Activated CD4-positive, alpha-beta memory T cell treated with anti-CD3 and anti-CD28 coated beads, Interleukin-2, amount 10 ng/mL, durations not matched to agents 7 days and 5 days (primary cell): Measurements from ENCODE around the gene CASP2. TPM values are rescaled to one million over a fixed set of nuclear protein-coding genes. Genes with fewer than 3 reads are reported as not detected.
A peak's percentile ranks its signal among the peaks of the same experiment; 100 is the strongest.

Experiments used
- CTCF ChIA-PET: fragments of 350-600 bp; sonication (Branson Sonifier 250); formaldehyde crosslinking; loops from one replicate; lab custom pipeline; 2021; ENCODE audit warnings: antibody characterized with exemption, inconsistent platforms; lab: Charles Lee
- POLR2A ChIA-PET: fragments of 350-600 bp; sonication (Branson Sonifier 250); formaldehyde crosslinking; loops from one replicate; lab custom pipeline; 2021; ENCODE audit warnings: antibody characterized with exemption; lab: Charles Lee
- DNase-seq: peaks from one replicate; pipeline ENCODE4 v3.0.0-alpha.2; 2020
- H3K27ac Mint-ChIP-seq: one replicate; pipeline ENCODE4 v1.8.0; 2021; ENCODE audit warnings: mild to moderate bottlenecking, mixed read lengths
- H3K27me3 Mint-ChIP-seq: one replicate; pipeline ENCODE4 v1.8.0; 2021; ENCODE audit warnings: mixed read lengths
- H3K36me3 Mint-ChIP-seq: one replicate; pipeline ENCODE4 v1.8.0; 2021; ENCODE audit warnings: low read depth, mixed read lengths
- H3K4me1 Mint-ChIP-seq: one replicate; pipeline ENCODE4 v1.8.0; 2021; ENCODE audit warnings: mixed read lengths
- H3K4me3 Mint-ChIP-seq: one replicate; pipeline ENCODE4 v1.8.0; 2021; ENCODE audit warnings: mild to moderate bottlenecking, mixed read lengths
- H3K9me3 Mint-ChIP-seq: one replicate; pipeline ENCODE4 v1.8.0; 2021; ENCODE audit warnings: mixed read lengths
- total RNA-seq, 2 experiments: library from RNA; stranded (reverse); gene quantifications; one replicate each; pipeline ENCODE4 v1.2.3, GENCODE V29; 2021

Gene CASP2
- total RNA-seq, 2 experiments from 2014 or later: 117 to 122 TPM

- peaks cover 79% of the 10 kb centered on the region for H3K4me1 Mint-ChIP-seq
- DNase-seq: no peak
- peaks cover 91% of the 10 kb centered on the region for H3K36me3 Mint-ChIP-seq
- no peaks in the 10 kb centered on the region for H3K9me3 Mint-ChIP-seq
- H3K4me3 Mint-ChIP-seq: no peak overlapping the region
- H3K27ac Mint-ChIP-seq: peak overlapping the region; percentile 71
- H3K27me3 Mint-ChIP-seq: no peaks in the 10 kb centered on the region
- ChIA-PET POLR2A (interaction anchor here (0.7 to 2.2 kb wide), 5 partner anchors 9 to 83 kb away, joined by 4 to 15 read pairs (median 8); partner anchors contain the start of genes CASP2 and GSTK1), CTCF (interaction anchor here (0.7 to 14.0 kb wide), 8 partner anchors 10 to 83 kb away, joined by 3 to 250 read pairs (median 4); partner anchors contain the start of gene GSTK1)
Measured at GRCh38 chr7:143296686-143297085, 8.5 kb downstream of the CASP2 start.

GRCh38 chr7:143299346-143299745, 11.2 kb downstream of the CASP2 start:
- Mint-ChIP-seq H3K27me3 (no peaks in the 10 kb centered on the region), H3K9me3 (no peaks in the 10 kb centered on the region), H3K27ac (peak overlapping the region; percentile 47), H3K4me1 (peaks cover 72% of the 10 kb centered on the region), H3K36me3 (peaks cover 92% of the 10 kb centered on the region), H3K4me3 (no peak overlapping the region)
- CTCF ChIA-PET: interaction anchor here (0.7 to 14.0 kb wide), 27 partner anchors 9 to 118 kb away, joined by 3 to 250 read pairs (median 5); partner anchors contain the start of genes CASP2, CLCN1 and GSTK1
- DNase-seq: no peak
- POLR2A ChIA-PET: interaction anchor here (0.9 to 2.2 kb wide), 9 partner anchors 10 to 81 kb away, joined by 3 to 10 read pairs (median 5); partner anchors contain the start of genes CASP2 and GSTK1

GRCh38 chr7:143299840-143300239, 11.7 kb downstream of the CASP2 start:
- H3K36me3 Mint-ChIP-seq: peaks cover 92% of the 10 kb centered on the region
- CTCF ChIA-PET: interaction anchor here (0.7 to 14.0 kb wide), 28 partner anchors 9 to 117 kb away, joined by 3 to 250 read pairs (median 5); partner anchors contain the start of genes CASP2, CLCN1 and GSTK1
- H3K27ac Mint-ChIP-seq: peak overlapping the region; percentile 47
- H3K27me3 Mint-ChIP-seq: no peaks in the 10 kb centered on the region
- POLR2A ChIA-PET: interaction anchor here (0.9 to 2.2 kb wide), 9 partner anchors 9 to 81 kb away, joined by 3 to 10 read pairs (median 5); partner anchors contain the start of genes CASP2 and GSTK1
- H3K4me1 Mint-ChIP-seq: peaks cover 72% of the 10 kb centered on the region
- H3K4me3 Mint-ChIP-seq: no peak overlapping the region
- DNase-seq: peak; percentile 67
- no peaks in the 10 kb centered on the region for H3K9me3 Mint-ChIP-seq

GRCh38 chr7:143300959-143301935, 13.1 kb downstream of the CASP2 start:
- peaks cover 70% of the 10 kb centered on the region for H3K4me1 Mint-ChIP-seq
- H3K9me3 Mint-ChIP-seq: no peaks in the 10 kb centered on the region
- no peak overlapping the region for H3K27ac Mint-ChIP-seq
- POLR2A ChIA-PET: interaction anchor here (0.7 to 1.7 kb wide), 4 partner anchors 8 to 79 kb away, joined by 3 to 8 read pairs (median 4); partner anchors contain the start of gene CASP2
- CTCF ChIA-PET: interaction anchor here (0.9 to 14.0 kb wide), 12 partner anchors 8 to 78 kb away, joined by 3 to 250 read pairs (median 6); no protein-coding TSS in a partner anchor
- no peak overlapping the region for H3K4me3 Mint-ChIP-seq
- H3K36me3 Mint-ChIP-seq: peaks cover 91% of the 10 kb centered on the region
- no peaks in the 10 kb centered on the region for H3K27me3 Mint-ChIP-seq
- DNase-seq: no peak

GRCh38 chr7:143303733-143304132, 15.6 kb downstream of the CASP2 start:
- H3K9me3 Mint-ChIP-seq: peaks cover 6% of the 10 kb centered on the region
- POLR2A ChIA-PET: interaction anchor here (0.8 to 3.5 kb wide), 3 partner anchors 10 to 64 kb away, joined by 3 to 11 read pairs (median 4); no protein-coding TSS in a partner anchor
- CTCF ChIA-PET: interaction anchor here (1.7 to 10.3 kb wide), 2 partner anchors 8 to 62 kb away, joined by 4 to 149 read pairs; no protein-coding TSS in a partner anchor
- H3K27me3 Mint-ChIP-seq: no peaks in the 10 kb centered on the region
- H3K4me1 Mint-ChIP-seq: peaks cover 74% of the 10 kb centered on the region
- peaks cover 94% of the 10 kb centered on the region for H3K36me3 Mint-ChIP-seq
- no peak overlapping the region for H3K4me3 Mint-ChIP-seq
- no peak overlapping the region for H3K27ac Mint-ChIP-seq
- no peak for DNase-seq

GRCh38 chr7:143304938-143305337, 16.8 kb downstream of the CASP2 start:
- no peak overlapping the region for H3K4me3 Mint-ChIP-seq
- peaks cover 8% of the 10 kb centered on the region for H3K9me3 Mint-ChIP-seq
- DNase-seq: no peak
- peaks cover 75% of the 10 kb centered on the region for H3K4me1 Mint-ChIP-seq
- CTCF ChIA-PET: interaction anchor here (0.5 to 10.3 kb wide), 14 partner anchors 9 to 111 kb away, joined by 3 to 149 read pairs (median 4); partner anchors contain the start of genes CLCN1 and GSTK1
- peak overlapping the region; percentile 32 for H3K27ac Mint-ChIP-seq
- POLR2A ChIA-PET: interaction anchor here (1.0 to 3.5 kb wide), 4 partner anchors 15 to 65 kb away, joined by 3 to 11 read pairs (median 4); no protein-coding TSS in a partner anchor
- H3K36me3 Mint-ChIP-seq: peaks cover 96% of the 10 kb centered on the region
- no peaks in the 10 kb centered on the region for H3K27me3 Mint-ChIP-seq

- H3K4me1 Mint-ChIP-seq: peaks cover 75% of the 10 kb centered on the region
- H3K27me3 Mint-ChIP-seq: no peaks in the 10 kb centered on the region
- ChIA-PET POLR2A (interaction anchor here (1.6 to 3.5 kb wide), 2 partner anchors 41 to 65 kb away, joined by 3 to 11 read pairs; no protein-coding TSS in a partner anchor), CTCF (interaction anchor here (0.5 to 10.3 kb wide), 19 partner anchors 9 to 298 kb away, joined by 3 to 149 read pairs (median 4); partner anchors contain the start of genes CLCN1 and GSTK1)
- no peak overlapping the region for H3K4me3 Mint-ChIP-seq
- peaks cover 96% of the 10 kb centered on the region for H3K36me3 Mint-ChIP-seq
- peak overlapping the region; percentile 61 for H3K27ac Mint-ChIP-seq
- peaks cover 9% of the 10 kb centered on the region for H3K9me3 Mint-ChIP-seq
- DNase-seq: peak; percentile 76
Measured at GRCh38 chr7:143305423-143306070, 17.4 kb downstream of the CASP2 start.

- Mint-ChIP-seq H3K9me3 (peaks cover 9% of the 10 kb centered on the region), H3K27me3 (no peaks in the 10 kb centered on the region), H3K4me3 (no peak overlapping the region), H3K4me1 (peaks cover 77% of the 10 kb centered on the region), H3K36me3 (peaks cover 82% of the 10 kb centered on the region), H3K27ac (peak overlapping the region; percentile 57)
- ChIA-PET CTCF (interaction anchor here (0.9 to 10.3 kb wide), 8 partner anchors 8 to 71 kb away, joined by 3 to 149 read pairs (median 12); partner anchors contain the start of gene CASP2), POLR2A (interaction anchor here (1.3 to 2.7 kb wide), 7 partner anchors 9 to 99 kb away, joined by 3 to 13 read pairs (median 8); partner anchors contain the start of genes CASP2 and GSTK1)
- no peak for DNase-seq
Measured at GRCh38 chr7:143308632-143309031, 20.5 kb downstream of the CASP2 start.

- Mint-ChIP-seq H3K27ac (no peak overlapping the region), H3K4me3 (no peak overlapping the region), H3K36me3 (peaks cover 29% of the 10 kb centered on the region), H3K27me3 (no peaks in the 10 kb centered on the region), H3K4me1 (peaks cover 43% of the 10 kb centered on the region), H3K9me3 (peaks cover 3% of the 10 kb centered on the region)
- DNase-seq: no peak
- ChIA-PET CTCF (no interaction called here), POLR2A (no interaction called here)
Measured at GRCh38 chr7:143314127-143314526, 26.0 kb downstream of the CASP2 start.

- no peaks in the 10 kb centered on the region for H3K9me3 Mint-ChIP-seq
- no peak for DNase-seq
- H3K4me1 Mint-ChIP-seq: peaks cover 27% of the 10 kb centered on the region
- POLR2A ChIA-PET: no interaction called here
- no peaks in the 10 kb centered on the region for H3K27me3 Mint-ChIP-seq
- peaks cover 14% of the 10 kb centered on the region for H3K36me3 Mint-ChIP-seq
- CTCF ChIA-PET: interaction anchor here (1.3 to 2.4 kb wide), 4 partner anchors 10 to 75 kb away, joined by 3 to 7 read pairs (median 4); no protein-coding TSS in a partner anchor
- no peak within 1 kb of the TSS for H3K27ac Mint-ChIP-seq
- no peak within 1 kb of the TSS for H3K4me3 Mint-ChIP-seq
Measured at GRCh38 chr7:143315776-143316175, 27.6 kb downstream of the CASP2 start, which contains the start of gene CLCN1. CLCN1 (plus strand) TSS chr7:143316111; CDS start chr7:143316213, 102 bp downstream.

- no peak for DNase-seq
- Mint-ChIP-seq H3K27me3 (no peaks in the 10 kb centered on the region), H3K4me3 (no peak overlapping the region), H3K36me3 (peaks cover 9% of the 10 kb centered on the region), H3K4me1 (peaks cover 19% of the 10 kb centered on the region), H3K27ac (no peak overlapping the region), H3K9me3 (no peaks in the 10 kb centered on the region)
- CTCF ChIA-PET: interaction anchor here (0.6 to 2.4 kb wide), 5 partner anchors 11 to 1614 kb away, joined by 3 to 7 read pairs (median 4); no protein-coding TSS in a partner anchor
- POLR2A ChIA-PET: no interaction called here
Measured at GRCh38 chr7:143316492-143316891, 28.3 kb downstream of the CASP2 start.
